HEK293 (cell line): ENCODE data around the gene MEGF10.

Experiments used
- CTCF ChIA-PET: fragments of 350-600 bp; formaldehyde crosslinking; extraction: SDS; loops from one replicate; lab custom pipeline; 2021; ENCODE audit warnings: antibody characterized with exemption; lab: Yijun Ruan, JAX
- POLR2A ChIA-PET: fragments of 300-600 bp; formaldehyde crosslinking; extraction: SDS; loops from one replicate; lab custom pipeline; 2020; ENCODE audit warnings: antibody characterized with exemption, inconsistent platforms; lab: Yijun Ruan, JAX
- H3K27ac ChIP-seq: fragments of 200-500 bp; sonication (Bioruptor generic); 2 replicates; pipeline ENCODE4 v1.5.1; 2014; ENCODE audit warnings: low read depth, low read length, control low read depth, inconsistent platforms; ENCODE audit errors: extremely low read depth
- H3K36me3 ChIP-seq, 2 experiments: fragments of 200-500 bp in 1 of 2; sonication (Bioruptor generic) in 1 of 2; 1 replicate in 1 of 2; 2 replicates in 1 of 2; pipeline ENCODE4 v1.5.1; 2014 to 2017; ENCODE audit warnings: inconsistent platforms in 2 of 2, low read length in 2 of 2; ENCODE audit not compliant: control insufficient read depth in 2 of 2, insufficient read depth in 1 of 2
- H3K4me1 ChIP-seq: fragments of 200-500 bp; sonication (Bioruptor generic); 2 replicates; pipeline ENCODE4 v1.5.1; 2014; ENCODE audit warnings: mild to moderate bottlenecking, low read length, inconsistent platforms; ENCODE audit not compliant: control insufficient read depth, insufficient read depth
- H3K4me3 ChIP-seq: 2 replicates; pipeline ENCODE4 v1.5.1; 2011; ENCODE audit warnings: low read depth, mild to moderate bottlenecking, control low read depth, low read length, moderate library complexity
- H3K9me3 ChIP-seq: fragments of 200-500 bp; sonication (Bioruptor generic); 2 replicates; pipeline ENCODE4 v1.5.1; 2014; ENCODE audit warnings: low read depth, low read length, inconsistent platforms; ENCODE audit not compliant: control insufficient read depth, insufficient read depth
- HIC1 ChIP-seq: fragments of 450-650 bp; formaldehyde crosslinking; IDR thresholded peaks from 2 replicates; pipeline ENCODE4 v1.5.1; 2016; ENCODE audit warnings: missing biosample characterization, missing genetic modification characterization
- KLF17 ChIP-seq: fragments of 450-650 bp; formaldehyde crosslinking; IDR thresholded peaks from 2 replicates; pipeline ENCODE4 v1.5.1; 2016; ENCODE audit warnings: missing biosample characterization, missing genetic modification characterization
- KLF9 ChIP-seq: fragments of 450-650 bp; formaldehyde crosslinking; IDR thresholded peaks from 2 replicates; pipeline ENCODE4 v1.5.1; 2016; ENCODE audit warnings: missing biosample characterization, missing genetic modification characterization, low read depth
- PATZ1 ChIP-seq: fragments of 450-650 bp; formaldehyde crosslinking; IDR thresholded peaks from 2 replicates; pipeline ENCODE4 v1.5.1; 2016; ENCODE audit warnings: missing biosample characterization, missing genetic modification characterization
- RBAK ChIP-seq: fragments of 450-650 bp; formaldehyde crosslinking; IDR thresholded peaks from 2 replicates; pipeline ENCODE4 v1.5.1; 2016; ENCODE audit warnings: missing biosample characterization, missing genetic modification characterization
- ZFP69B ChIP-seq: fragments of 450-650 bp; formaldehyde crosslinking; IDR thresholded peaks from 2 replicates; pipeline ENCODE4 v1.5.1; 2016; ENCODE audit warnings: missing biosample characterization, missing genetic modification characterization
- ZNF16 ChIP-seq: fragments of 450-650 bp; formaldehyde crosslinking; IDR thresholded peaks from 2 replicates; pipeline ENCODE4 v1.5.1; 2016; ENCODE audit warnings: low read depth, missing biosample characterization, missing genetic modification characterization
- ZNF221 ChIP-seq: fragments of 450-650 bp; formaldehyde crosslinking; IDR thresholded peaks from 2 replicates; pipeline ENCODE4 v1.5.1; 2017; ENCODE audit warnings: missing biosample characterization, missing genetic modification characterization, borderline replicate concordance
- ZNF350 ChIP-seq: fragments of 450-650 bp; formaldehyde crosslinking; IDR thresholded peaks from 2 replicates; pipeline ENCODE4 v1.5.0; 2017; ENCODE audit warnings: missing biosample characterization, mild to moderate bottlenecking, missing genetic modification characterization
- ZNF473 ChIP-seq: fragments of 450-650 bp; formaldehyde crosslinking; IDR thresholded peaks from 2 replicates; pipeline ENCODE4 v1.5.1; 2017; ENCODE audit warnings: missing biosample characterization, missing genetic modification characterization
- ZNF558 ChIP-seq: fragments of 450-650 bp; formaldehyde crosslinking; IDR thresholded peaks from 2 replicates; pipeline ENCODE4 v1.5.1; 2016; ENCODE audit warnings: missing biosample characterization, missing genetic modification characterization
- ZNF600 ChIP-seq: fragments of 450-650 bp; formaldehyde crosslinking; IDR thresholded peaks from 2 replicates; pipeline ENCODE4 v1.5.1; 2016; ENCODE audit warnings: missing biosample characterization, missing genetic modification characterization
- ZNF658 ChIP-seq: fragments of 450-650 bp; formaldehyde crosslinking; IDR thresholded peaks from 2 replicates; pipeline ENCODE4; 2016; ENCODE audit warnings: missing biosample characterization, missing genetic modification characterization
- ZNF707 ChIP-seq: fragments of 450-650 bp; formaldehyde crosslinking; IDR thresholded peaks from 2 replicates; pipeline ENCODE4 v1.5.1; 2016; ENCODE audit warnings: missing biosample characterization, missing genetic modification characterization
- ZNF791 ChIP-seq: fragments of 450-650 bp; formaldehyde crosslinking; IDR thresholded peaks from 2 replicates; pipeline ENCODE4 v1.5.1; 2016; ENCODE audit warnings: missing biosample characterization, missing genetic modification characterization
- TF ChIP-seq, protein P1 (sequence below): fragments of 450-650 bp; formaldehyde crosslinking; IDR thresholded peaks from 2 replicates; pipeline ENCODE4 v1.5.1; 2016; ENCODE audit warnings: missing biosample characterization, missing genetic modification characterization
- TF ChIP-seq, protein P2 (sequence below): fragments of 450-650 bp; formaldehyde crosslinking; IDR thresholded peaks from 2 replicates; pipeline ENCODE4 v1.5.1; 2016; ENCODE audit warnings: missing biosample characterization, missing genetic modification characterization
- TF ChIP-seq, protein P3 (sequence below): fragments of 450-650 bp; formaldehyde crosslinking; IDR thresholded peaks from 2 replicates; pipeline ENCODE4 v1.5.1; 2016; ENCODE audit warnings: missing biosample characterization, missing genetic modification characterization, borderline replicate concordance

Gene MEGF10

GRCh38 chr5:127409246-127409917, 118.8 kb downstream of the MEGF10 start:
- CTCF ChIA-PET = no interaction called here

DNA sequence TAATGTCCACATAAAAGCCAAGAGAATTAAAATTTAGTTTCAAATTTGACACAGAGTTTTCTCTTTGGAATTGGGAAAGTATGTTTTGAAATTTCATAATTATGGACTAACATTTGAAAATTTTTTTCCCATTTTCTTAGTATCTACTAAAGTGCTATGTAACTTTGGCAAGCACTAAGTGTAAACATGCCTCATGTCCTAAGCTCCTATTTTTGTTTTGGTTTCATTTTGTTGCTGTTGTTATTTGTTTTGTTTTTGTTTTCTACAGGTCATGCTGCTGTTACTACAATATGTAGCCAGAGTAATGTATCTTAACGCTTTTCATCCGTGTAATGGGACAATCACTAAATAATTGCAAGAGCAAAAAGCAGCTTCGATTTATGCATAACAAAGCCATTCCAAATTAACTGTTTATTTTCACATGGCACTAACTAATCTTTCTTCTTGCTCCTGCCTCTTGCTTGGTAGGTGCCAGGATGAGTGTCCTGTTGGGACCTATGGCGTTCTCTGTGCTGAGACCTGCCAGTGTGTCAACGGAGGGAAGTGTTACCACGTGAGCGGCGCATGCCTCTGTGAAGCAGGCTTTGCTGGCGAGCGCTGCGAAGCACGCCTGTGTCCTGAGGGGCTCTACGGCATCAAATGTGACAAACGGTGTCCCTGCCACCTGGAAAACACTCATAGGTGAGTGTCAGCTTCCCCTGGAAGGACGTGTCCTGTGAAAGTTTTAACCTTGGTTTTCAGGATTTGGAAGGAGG, 119.5 kb downstream of the MEGF10 start:
- H3K36me3 ChIP-seq = no peaks in the 10 kb centered on the region
- CTCF ChIA-PET = no interaction called here
- no peak overlapping the region for H3K4me3 ChIP-seq
- H3K9me3 ChIP-seq = no peaks in the 10 kb centered on the region
- POLR2A ChIA-PET = no interaction called here
- TF ChIP-seq RBAK (tag by site-specific recombination) (no peak), PATZ1 (tag by site-specific recombination) (no peak), ZNF350 (tag by site-specific recombination) (no peak), ZFP69B (tag by site-specific recombination) (no peak), ZNF473 (tag by site-specific recombination) (no peak), ZNF658 (tag by site-specific recombination) (no peak), KLF17 (no peak), ZNF600 (tag by site-specific recombination) (no peak)
- H3K27ac ChIP-seq = no peak overlapping the region
- H3K4me1 ChIP-seq = peaks cover 4% of the 10 kb centered on the region; the same call in 1 of the 2 replicates

More at GRCh38 chr5:127409246-127409917, 118.8 kb downstream of the MEGF10 start:
- 0 out of 2 replicates have a peak, but pooled peaks cover 2% of the 10 kb centered on the region for H3K4me1 ChIP-seq
- POLR2A ChIA-PET = no interaction called here
- no peaks in the 10 kb centered on the region for H3K9me3 ChIP-seq
- TF ChIP-seq ZNF707 (tag by site-specific recombination) (no peak), ZNF16 (no peak)
- H3K27ac ChIP-seq = no peak overlapping the region
- no peak overlapping the region for H3K4me3 ChIP-seq
- no peaks in the 10 kb centered on the region for H3K36me3 ChIP-seq

DNA sequence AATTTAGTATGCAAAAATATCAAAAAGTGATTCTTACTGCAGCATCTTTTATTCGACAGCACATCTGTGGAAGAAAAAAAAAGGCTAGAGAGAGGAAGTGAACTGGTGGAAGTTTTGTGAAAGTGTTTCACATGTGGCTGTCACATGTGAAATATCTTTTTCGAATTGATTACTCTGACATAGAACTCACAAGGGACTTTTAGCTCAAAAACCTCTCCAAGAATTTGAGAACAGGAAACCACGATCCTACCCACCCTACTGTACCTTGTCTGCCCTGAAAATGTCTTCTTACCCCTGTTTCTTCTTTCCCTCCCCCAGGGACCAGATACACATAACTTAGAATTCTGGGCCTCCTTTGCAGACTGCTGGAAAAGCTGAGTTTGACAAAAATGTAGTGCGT, 120.4 kb downstream of the MEGF10 start:
- H3K9me3 ChIP-seq = no peaks in the 10 kb centered on the region
- H3K36me3 ChIP-seq = no peaks in the 10 kb centered on the region
- no peak overlapping the region for H3K4me3 ChIP-seq
- no peak overlapping the region for H3K27ac ChIP-seq
- peaks cover 5% of the 10 kb centered on the region; the same call in 1 of the 2 replicates for H3K4me1 ChIP-seq
- ChIA-PET CTCF (no interaction called here), POLR2A (no interaction called here)
- TF ChIP-seq, protein P1, sequence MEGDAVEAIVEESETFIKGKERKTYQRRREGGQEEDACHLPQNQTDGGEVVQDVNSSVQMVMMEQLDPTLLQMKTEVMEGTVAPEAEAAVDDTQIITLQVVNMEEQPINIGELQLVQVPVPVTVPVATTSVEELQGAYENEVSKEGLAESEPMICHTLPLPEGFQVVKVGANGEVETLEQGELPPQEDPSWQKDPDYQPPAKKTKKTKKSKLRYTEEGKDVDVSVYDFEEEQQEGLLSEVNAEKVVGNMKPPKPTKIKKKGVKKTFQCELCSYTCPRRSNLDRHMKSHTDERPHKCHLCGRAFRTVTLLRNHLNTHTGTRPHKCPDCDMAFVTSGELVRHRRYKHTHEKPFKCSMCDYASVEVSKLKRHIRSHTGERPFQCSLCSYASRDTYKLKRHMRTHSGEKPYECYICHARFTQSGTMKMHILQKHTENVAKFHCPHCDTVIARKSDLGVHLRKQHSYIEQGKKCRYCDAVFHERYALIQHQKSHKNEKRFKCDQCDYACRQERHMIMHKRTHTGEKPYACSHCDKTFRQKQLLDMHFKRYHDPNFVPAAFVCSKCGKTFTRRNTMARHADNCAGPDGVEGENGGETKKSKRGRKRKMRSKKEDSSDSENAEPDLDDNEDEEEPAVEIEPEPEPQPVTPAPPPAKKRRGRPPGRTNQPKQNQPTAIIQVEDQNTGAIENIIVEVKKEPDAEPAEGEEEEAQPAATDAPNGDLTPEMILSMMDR (tag by site-specific recombination) = no peak
- TF ChIP-seq ZNF221 (tag by site-specific recombination) (no peak), ZNF558 (tag by site-specific recombination) (no peak), ZNF791 (tag by site-specific recombination) (no peak), KLF9 (tag by site-specific recombination) (no peak), HIC1 (no peak)
- TF ChIP-seq, protein P2, sequence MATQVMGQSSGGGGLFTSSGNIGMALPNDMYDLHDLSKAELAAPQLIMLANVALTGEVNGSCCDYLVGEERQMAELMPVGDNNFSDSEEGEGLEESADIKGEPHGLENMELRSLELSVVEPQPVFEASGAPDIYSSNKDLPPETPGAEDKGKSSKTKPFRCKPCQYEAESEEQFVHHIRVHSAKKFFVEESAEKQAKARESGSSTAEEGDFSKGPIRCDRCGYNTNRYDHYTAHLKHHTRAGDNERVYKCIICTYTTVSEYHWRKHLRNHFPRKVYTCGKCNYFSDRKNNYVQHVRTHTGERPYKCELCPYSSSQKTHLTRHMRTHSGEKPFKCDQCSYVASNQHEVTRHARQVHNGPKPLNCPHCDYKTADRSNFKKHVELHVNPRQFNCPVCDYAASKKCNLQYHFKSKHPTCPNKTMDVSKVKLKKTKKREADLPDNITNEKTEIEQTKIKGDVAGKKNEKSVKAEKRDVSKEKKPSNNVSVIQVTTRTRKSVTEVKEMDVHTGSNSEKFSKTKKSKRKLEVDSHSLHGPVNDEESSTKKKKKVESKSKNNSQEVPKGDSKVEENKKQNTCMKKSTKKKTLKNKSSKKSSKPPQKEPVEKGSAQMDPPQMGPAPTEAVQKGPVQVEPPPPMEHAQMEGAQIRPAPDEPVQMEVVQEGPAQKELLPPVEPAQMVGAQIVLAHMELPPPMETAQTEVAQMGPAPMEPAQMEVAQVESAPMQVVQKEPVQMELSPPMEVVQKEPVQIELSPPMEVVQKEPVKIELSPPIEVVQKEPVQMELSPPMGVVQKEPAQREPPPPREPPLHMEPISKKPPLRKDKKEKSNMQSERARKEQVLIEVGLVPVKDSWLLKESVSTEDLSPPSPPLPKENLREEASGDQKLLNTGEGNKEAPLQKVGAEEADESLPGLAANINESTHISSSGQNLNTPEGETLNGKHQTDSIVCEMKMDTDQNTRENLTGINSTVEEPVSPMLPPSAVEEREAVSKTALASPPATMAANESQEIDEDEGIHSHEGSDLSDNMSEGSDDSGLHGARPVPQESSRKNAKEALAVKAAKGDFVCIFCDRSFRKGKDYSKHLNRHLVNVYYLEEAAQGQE (tag by site-specific recombination) = no peak
- TF ChIP-seq, protein P3, sequence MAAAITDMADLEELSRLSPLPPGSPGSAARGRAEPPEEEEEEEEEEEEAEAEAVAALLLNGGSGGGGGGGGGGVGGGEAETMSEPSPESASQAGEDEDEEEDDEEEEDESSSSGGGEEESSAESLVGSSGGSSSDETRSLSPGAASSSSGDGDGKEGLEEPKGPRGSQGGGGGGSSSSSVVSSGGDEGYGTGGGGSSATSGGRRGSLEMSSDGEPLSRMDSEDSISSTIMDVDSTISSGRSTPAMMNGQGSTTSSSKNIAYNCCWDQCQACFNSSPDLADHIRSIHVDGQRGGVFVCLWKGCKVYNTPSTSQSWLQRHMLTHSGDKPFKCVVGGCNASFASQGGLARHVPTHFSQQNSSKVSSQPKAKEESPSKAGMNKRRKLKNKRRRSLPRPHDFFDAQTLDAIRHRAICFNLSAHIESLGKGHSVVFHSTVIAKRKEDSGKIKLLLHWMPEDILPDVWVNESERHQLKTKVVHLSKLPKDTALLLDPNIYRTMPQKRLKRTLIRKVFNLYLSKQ (tag by site-specific recombination) = no peak
